ENCODE results near the gene FAM186B.
"Not testable (repeated sequence)": the region's sequence is repeated elsewhere in the genome, so short reads cannot be mapped to it uniquely, and the experiment has no call there.

FAM186B gene

GRCh38 chr12:49633703-49634345, 28.4 kb upstream of the FAM186B start:
- no peak for DNase-seq

- no peak for DNase-seq
Observed at GRCh38 chr12:49632986-49633702, 27.7 kb upstream of the FAM186B start.

GRCh38 chr12:49632401-49632800, 27.0 kb upstream of the FAM186B start:
- no peak for DNase-seq

GRCh38 chr12:49631336-49631907, 26.0 kb upstream of the FAM186B start:
- no peak for DNase-seq

GRCh38 chr12:49627752-49628360, 22.4 kb upstream of the FAM186B start:
- DNase-seq: no peak

GRCh38 chr12:49626836-49627235, 21.4 kb upstream of the FAM186B start:
- DNase-seq: no peak

GRCh38 chr12:49626169-49626835, 20.9 kb upstream of the FAM186B start:
- DNase-seq: peak; percentile 50

- DNase-seq: no peak
Observed at GRCh38 chr12:49624921-49625577, 19.6 kb upstream of the FAM186B start.

- DNase-seq: peak; percentile 89
Observed at GRCh38 chr12:49623142-49623904, 17.9 kb upstream of the FAM186B start, which contains the start of gene PRPF40B. Gene PRPF40B, plus strand, starts transcription at chr12:49623561. Its CDS starts 30 bp downstream, at chr12:49623591.

- peak; percentile 66 for DNase-seq
Observed at GRCh38 chr12:49622501-49623141, 17.2 kb upstream of the FAM186B start.

- no peak for DNase-seq
Observed at GRCh38 chr12:49621651-49622500, 16.4 kb upstream of the FAM186B start.

- no peak for DNase-seq
Observed at GRCh38 chr12:49619286-49619685, 13.8 kb upstream of the FAM186B start.

GRCh38 chr12:49618576-49618975, 13.1 kb upstream of the FAM186B start:
- no peak for DNase-seq

GRCh38 chr12:49616533-49617219, 11.2 kb upstream of the FAM186B start:
- DNase-seq: no peak

GRCh38 chr12:49615725-49616124, 10.3 kb upstream of the FAM186B start:
- DNase-seq: no peak

GRCh38 chr12:49612210-49612609, 6.8 kb upstream of the FAM186B start:
- no peak for DNase-seq

- not testable (repeated sequence) for DNase-seq
Observed at GRCh38 chr12:49610785-49611184, 5.3 kb upstream of the FAM186B start.

GRCh38 chr12:49609875-49610154, 4.4 kb upstream of the FAM186B start:
- DNase-seq: no peak

- DNase-seq: no peak
Observed at GRCh38 chr12:49609059-49609874, 3.8 kb upstream of the FAM186B start.

All from activated CD4-positive, alpha-beta T cell treated with anti-CD3 and anti-CD28 coated beads for 48 hours (primary cell).